Measurements from ENCODE around the gene GLYATL1B. TPM values are rescaled to one million over a fixed set of nuclear protein-coding genes. Genes with fewer than 3 reads are reported as not detected.
"Not testable (repeated sequence)": the region's sequence is repeated elsewhere in the genome, so short reads cannot be mapped to it uniquely, and the experiment has no call there.

The GLYATL1B gene
- total and polyA plus RNA-seq, 2 donors from 2014 or later: not detected

DNA sequence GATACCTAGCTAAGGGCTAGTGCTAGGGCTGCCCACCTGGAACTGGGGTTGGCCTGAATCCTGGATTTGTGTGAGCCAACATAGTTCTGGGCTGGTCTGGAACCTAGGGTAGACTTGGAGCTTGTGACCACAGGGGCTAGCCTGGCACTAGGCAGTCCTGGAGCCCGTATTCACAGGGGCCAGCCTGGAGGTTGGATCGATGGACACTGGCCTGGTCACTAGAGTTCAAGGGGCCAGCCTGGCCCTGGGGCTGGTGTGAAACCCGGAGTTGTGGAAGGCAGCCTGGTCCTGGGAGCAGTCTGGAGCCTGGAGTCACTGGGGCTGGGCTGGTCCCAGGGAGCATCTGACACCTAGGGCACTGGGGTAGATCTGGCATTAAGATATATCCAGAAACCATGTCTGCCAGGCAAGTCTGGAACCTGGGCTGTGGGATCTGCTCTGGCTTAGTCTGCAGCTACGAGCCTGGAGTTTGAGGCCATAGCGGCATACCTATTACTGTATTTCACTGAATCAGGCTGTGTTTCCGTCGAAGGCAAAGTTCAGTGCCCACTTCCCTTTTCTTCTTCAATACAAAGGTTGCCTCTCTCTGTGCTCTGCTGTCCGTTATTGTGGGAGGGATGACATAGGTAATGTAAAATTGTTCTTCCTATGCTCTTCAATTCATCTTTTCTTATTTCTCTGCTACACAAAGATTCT lies 9.1 kb upstream of the GLYATL1B start:
- no peak for DNase-seq
- intact Hi-C loops (cut with DNase I): no loop called here
- no peak for FAIRE-seq

DNA sequence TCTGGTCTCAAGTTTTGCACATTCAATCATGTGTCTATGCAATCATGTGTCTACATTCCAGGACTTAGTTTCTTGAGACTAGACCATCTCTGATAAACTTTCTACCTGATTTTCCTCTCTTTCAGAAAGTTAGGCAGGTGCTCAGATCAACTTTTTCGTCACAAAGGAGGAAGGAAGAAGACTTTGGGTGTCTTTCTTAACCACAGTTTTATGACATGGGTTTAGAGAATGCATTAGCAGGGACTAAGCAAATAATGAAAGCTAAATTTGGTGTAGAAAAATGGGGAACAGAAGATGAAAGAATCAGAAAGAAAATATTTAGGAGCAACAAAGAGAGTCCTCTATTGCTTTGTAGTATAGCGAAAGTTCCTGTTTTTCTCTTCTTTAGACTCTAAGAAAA lies 7.7 kb upstream of the GLYATL1B start:
- H3K27ac ChIP-seq (ENCODE audit: low read depth in 2 of 2, low read length in 2 of 2): no peak overlapping the region
- H3K27me3 ChIP-seq (ENCODE audit: control insufficient read depth, insufficient read depth, low read length): no peaks in the 10 kb centered on the region
- no peak for DNase-seq
- H3K4me3 ChIP-seq (ENCODE audit: low read length in 3 of 3): no peak overlapping the region
- no peak for FAIRE-seq
- H3K9ac ChIP-seq (ENCODE audit: low read length in 3 of 3): no peak overlapping the region
- H3K9me3 ChIP-seq (ENCODE audit: control insufficient read depth in 2 of 3, insufficient read depth in 1 of 3, low read length in 3 of 3): no peaks in the 10 kb centered on the region
- intact Hi-C loops (cut with DNase I): no loop called here
- TF ChIP-seq, protein P1, sequence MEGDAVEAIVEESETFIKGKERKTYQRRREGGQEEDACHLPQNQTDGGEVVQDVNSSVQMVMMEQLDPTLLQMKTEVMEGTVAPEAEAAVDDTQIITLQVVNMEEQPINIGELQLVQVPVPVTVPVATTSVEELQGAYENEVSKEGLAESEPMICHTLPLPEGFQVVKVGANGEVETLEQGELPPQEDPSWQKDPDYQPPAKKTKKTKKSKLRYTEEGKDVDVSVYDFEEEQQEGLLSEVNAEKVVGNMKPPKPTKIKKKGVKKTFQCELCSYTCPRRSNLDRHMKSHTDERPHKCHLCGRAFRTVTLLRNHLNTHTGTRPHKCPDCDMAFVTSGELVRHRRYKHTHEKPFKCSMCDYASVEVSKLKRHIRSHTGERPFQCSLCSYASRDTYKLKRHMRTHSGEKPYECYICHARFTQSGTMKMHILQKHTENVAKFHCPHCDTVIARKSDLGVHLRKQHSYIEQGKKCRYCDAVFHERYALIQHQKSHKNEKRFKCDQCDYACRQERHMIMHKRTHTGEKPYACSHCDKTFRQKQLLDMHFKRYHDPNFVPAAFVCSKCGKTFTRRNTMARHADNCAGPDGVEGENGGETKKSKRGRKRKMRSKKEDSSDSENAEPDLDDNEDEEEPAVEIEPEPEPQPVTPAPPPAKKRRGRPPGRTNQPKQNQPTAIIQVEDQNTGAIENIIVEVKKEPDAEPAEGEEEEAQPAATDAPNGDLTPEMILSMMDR (IDR thresholded peaks at IDR 0.05; ENCODE audit: borderline replicate concordance, extremely low read depth, insufficient read depth): no peak
- no peaks in the 10 kb centered on the region for H3K4me1 ChIP-seq (ENCODE audit: control insufficient read depth in 2 of 3, insufficient read depth in 2 of 3, low read depth in 1 of 3, low read length in 3 of 3)
- H3K36me3 ChIP-seq (ENCODE audit: control insufficient read depth in 2 of 3, insufficient read depth in 3 of 3, low read length in 3 of 3): no peaks in the 10 kb centered on the region

More for the DNA sequence above, 9.1 kb upstream of the GLYATL1B start:
- Histone ChIP-seq H3K27ac (ENCODE audit: low read depth in 2 of 2, low read length in 2 of 2) (no peak overlapping the region), H3K9me3 (ENCODE audit: control insufficient read depth in 2 of 3, insufficient read depth in 1 of 3, low read length in 3 of 3) (no peaks in the 10 kb centered on the region), H3K9ac (ENCODE audit: low read length in 3 of 3) (no peak overlapping the region), H3K36me3 (ENCODE audit: control insufficient read depth in 2 of 3, insufficient read depth in 3 of 3, low read length in 3 of 3) (no peaks in the 10 kb centered on the region), H3K4me3 (ENCODE audit: low read length in 3 of 3) (no peak overlapping the region), H3K27me3 (ENCODE audit: control insufficient read depth, insufficient read depth, low read length) (no peaks in the 10 kb centered on the region), H3K4me1 (ENCODE audit: control insufficient read depth in 2 of 3, insufficient read depth in 2 of 3, low read depth in 1 of 3, low read length in 3 of 3) (no peaks in the 10 kb centered on the region)
- TF ChIP-seq, protein P1 (IDR thresholded peaks at IDR 0.05; ENCODE audit: borderline replicate concordance, extremely low read depth, insufficient read depth): no peak

DNA sequence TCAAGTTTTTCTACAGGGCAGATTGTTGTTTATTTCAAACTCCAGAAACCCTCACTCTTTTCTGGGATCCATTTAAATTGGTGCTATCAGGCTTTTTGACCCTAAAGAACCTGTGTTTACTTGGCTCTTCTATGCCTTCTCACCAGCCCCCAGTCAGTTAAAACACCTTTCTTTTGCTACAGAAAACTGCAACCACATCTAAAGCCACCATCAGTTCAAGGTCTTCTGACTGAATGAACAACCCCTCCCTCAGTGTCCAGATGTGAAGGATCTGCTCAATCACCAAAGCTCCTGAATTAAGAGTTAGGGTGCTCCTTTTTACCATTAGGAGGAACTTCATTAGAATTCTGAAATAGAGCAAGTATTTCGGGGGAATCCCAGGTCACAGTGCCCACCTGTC lies 7.0 kb upstream of the GLYATL1B start:
- H3K9ac ChIP-seq (ENCODE audit: low read length in 3 of 3): no peak overlapping the region
- TF ChIP-seq, protein P1 (IDR thresholded peaks at IDR 0.05; ENCODE audit: borderline replicate concordance, extremely low read depth, insufficient read depth): no peak
- H3K27ac ChIP-seq (ENCODE audit: low read depth in 2 of 2, low read length in 2 of 2): no peak overlapping the region
- H3K36me3 ChIP-seq (ENCODE audit: control insufficient read depth in 2 of 3, insufficient read depth in 3 of 3, low read length in 3 of 3): no peaks in the 10 kb centered on the region
- DNase-seq: no peak
- no peaks in the 10 kb centered on the region for H3K9me3 ChIP-seq (ENCODE audit: control insufficient read depth in 2 of 3, insufficient read depth in 1 of 3, low read length in 3 of 3)
- FAIRE-seq: no peak
- H3K4me1 ChIP-seq (ENCODE audit: control insufficient read depth in 2 of 3, insufficient read depth in 2 of 3, low read depth in 1 of 3, low read length in 3 of 3): no peaks in the 10 kb centered on the region
- intact Hi-C loops (cut with DNase I): no loop called here
- no peak overlapping the region for H3K4me3 ChIP-seq (ENCODE audit: low read length in 3 of 3)
- H3K27me3 ChIP-seq (ENCODE audit: control insufficient read depth, insufficient read depth, low read length): no peaks in the 10 kb centered on the region

DNA sequence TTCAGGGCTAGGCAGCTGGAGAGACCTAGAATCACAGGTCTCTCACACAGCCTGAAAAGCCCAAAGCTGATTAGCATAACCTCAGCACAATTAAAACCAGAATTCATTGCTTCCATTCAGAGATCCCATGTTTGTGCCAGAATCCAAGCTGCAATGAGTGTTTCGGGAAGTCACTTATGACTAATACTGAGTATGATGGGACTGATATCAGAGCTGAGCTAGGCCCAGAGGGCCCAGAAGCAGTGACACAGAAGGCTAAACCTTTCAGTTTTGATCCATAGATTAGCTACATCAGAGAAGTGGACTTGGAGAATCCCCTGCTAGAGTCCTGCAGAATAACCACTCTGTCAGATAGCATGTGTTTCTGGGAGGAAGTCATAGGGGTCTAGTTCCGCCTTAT lies 5.7 kb upstream of the GLYATL1B start:
- H3K27me3 ChIP-seq (ENCODE audit: control insufficient read depth, insufficient read depth, low read length); FAIRE-seq; H3K9ac ChIP-seq (ENCODE audit: low read length in 3 of 3); H3K9me3 ChIP-seq (ENCODE audit: control insufficient read depth in 2 of 3, insufficient read depth in 1 of 3, low read length in 3 of 3); H3K4me3 ChIP-seq (ENCODE audit: low read length in 3 of 3); intact Hi-C loops (cut with DNase I); H3K4me1 ChIP-seq (ENCODE audit: control insufficient read depth in 2 of 3, insufficient read depth in 2 of 3, low read depth in 1 of 3, low read length in 3 of 3); H3K27ac ChIP-seq (ENCODE audit: low read depth in 2 of 2, low read length in 2 of 2); DNase-seq; H3K36me3 ChIP-seq (ENCODE audit: control insufficient read depth in 2 of 3, insufficient read depth in 3 of 3, low read length in 3 of 3): not testable (repeated sequence)

DNA sequence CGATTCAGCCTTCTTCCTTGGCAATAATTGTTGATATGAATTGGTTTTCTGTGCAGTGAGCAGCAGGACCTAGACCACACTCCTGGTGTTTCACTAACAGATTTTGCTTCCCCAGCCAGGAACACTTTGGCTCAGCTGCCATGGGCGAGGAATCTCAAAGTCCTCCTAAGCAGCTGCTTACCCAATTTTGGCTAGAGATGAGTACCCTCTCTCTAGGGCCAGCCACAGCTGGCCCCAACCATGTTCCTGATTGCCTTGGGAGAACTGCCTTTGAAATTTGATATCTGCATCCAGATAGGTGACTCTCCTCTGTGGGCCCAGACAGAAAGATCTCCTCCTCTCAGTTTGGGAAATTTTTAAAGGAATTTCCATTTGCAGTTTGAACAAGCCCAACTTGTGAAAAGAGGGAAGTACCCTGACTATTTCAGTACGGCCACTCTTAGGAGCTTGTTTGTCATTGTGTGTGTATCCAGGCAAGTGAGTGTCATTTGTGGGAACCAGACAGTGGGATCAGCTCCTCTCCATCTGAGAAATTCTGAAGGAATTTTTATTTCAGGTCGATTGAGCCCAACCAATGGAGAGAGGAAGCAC lies 4.6 kb upstream of the GLYATL1B start:
- intact Hi-C loops (cut with DNase I); H3K27ac ChIP-seq (ENCODE audit: low read depth in 2 of 2, low read length in 2 of 2); H3K9me3 ChIP-seq (ENCODE audit: control insufficient read depth in 2 of 3, insufficient read depth in 1 of 3, low read length in 3 of 3); H3K36me3 ChIP-seq (ENCODE audit: control insufficient read depth in 2 of 3, insufficient read depth in 3 of 3, low read length in 3 of 3); H3K9ac ChIP-seq (ENCODE audit: low read length in 3 of 3); H3K4me3 ChIP-seq (ENCODE audit: low read length in 3 of 3); H3K4me1 ChIP-seq (ENCODE audit: control insufficient read depth in 2 of 3, insufficient read depth in 2 of 3, low read depth in 1 of 3, low read length in 3 of 3); FAIRE-seq; H3K27me3 ChIP-seq (ENCODE audit: control insufficient read depth, insufficient read depth, low read length); DNase-seq: not testable (repeated sequence)

Measured in kidney (tissue), 14 donors.